ENCODE data around the gene NPRL2. TPM values are rescaled to one million over a fixed set of nuclear protein-coding genes. Genes with fewer than 3 reads are reported as not detected.

Gene NPRL2
- total and polyA plus RNA-seq, 9 of the 15 experiments (the other 6 are each of a cell fraction or from before 2014, with no cell fraction given) = 17.4 to 40.4 (median 24.4) TPM

DNA sequence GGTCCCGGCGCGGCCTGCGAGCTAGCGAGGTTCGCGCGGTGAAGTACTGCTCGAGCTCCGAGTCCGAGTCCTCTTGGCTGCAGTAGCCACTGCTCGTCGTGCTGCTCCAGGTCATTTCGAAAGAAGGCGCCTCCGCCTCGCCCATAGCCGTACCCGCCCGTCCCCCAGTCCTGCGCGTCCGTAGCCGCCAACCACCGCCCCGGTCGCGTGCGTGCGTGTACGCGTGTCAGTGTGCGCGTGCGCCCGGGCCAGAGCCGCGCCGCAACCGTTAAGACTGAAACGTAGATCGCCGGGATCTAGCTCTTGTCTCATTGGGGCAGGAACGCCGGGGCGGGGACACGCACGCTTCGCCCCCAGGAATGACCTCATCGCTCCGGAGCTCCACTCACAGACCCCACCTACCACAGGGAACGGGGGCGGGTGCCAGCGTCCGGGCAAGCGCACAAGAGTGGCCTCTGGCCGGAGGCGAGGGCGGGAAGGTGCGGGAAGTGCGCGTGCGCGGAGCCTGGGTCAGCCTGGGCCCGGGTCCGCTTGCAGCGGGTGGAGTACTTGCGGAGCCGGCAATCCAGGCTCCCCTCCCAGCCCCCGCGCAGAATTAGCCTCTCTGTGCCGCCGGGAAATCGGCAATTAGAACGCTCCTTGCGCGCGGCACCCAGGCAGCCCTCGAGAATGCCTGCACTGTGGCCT, 13.3 kb downstream of the NPRL2 start (continued):
- TF ChIP-seq, protein P1, sequence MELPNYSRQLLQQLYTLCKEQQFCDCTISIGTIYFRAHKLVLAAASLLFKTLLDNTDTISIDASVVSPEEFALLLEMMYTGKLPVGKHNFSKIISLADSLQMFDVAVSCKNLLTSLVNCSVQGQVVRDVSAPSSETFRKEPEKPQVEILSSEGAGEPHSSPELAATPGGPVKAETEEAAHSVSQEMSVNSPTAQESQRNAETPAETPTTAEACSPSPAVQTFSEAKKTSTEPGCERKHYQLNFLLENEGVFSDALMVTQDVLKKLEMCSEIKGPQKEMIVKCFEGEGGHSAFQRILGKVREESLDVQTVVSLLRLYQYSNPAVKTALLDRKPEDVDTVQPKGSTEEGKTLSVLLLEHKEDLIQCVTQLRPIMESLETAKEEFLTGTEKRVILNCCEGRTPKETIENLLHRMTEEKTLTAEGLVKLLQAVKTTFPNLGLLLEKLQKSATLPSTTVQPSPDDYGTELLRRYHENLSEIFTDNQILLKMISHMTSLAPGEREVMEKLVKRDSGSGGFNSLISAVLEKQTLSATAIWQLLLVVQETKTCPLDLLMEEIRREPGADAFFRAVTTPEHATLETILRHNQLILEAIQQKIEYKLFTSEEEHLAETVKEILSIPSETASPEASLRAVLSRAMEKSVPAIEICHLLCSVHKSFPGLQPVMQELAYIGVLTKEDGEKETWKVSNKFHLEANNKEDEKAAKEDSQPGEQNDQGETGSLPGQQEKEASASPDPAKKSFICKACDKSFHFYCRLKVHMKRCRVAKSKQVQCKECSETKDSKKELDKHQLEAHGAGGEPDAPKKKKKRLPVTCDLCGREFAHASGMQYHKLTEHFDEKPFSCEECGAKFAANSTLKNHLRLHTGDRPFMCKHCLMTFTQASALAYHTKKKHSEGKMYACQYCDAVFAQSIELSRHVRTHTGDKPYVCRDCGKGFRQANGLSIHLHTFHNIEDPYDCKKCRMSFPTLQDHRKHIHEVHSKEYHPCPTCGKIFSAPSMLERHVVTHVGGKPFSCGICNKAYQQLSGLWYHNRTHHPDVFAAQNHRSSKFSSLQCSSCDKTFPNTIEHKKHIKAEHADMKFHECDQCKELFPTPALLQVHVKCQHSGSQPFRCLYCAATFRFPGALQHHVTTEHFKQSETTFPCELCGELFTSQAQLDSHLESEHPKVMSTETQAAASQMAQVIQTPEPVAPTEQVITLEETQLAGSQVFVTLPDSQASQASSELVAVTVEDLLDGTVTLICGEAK (IDR thresholded peaks at IDR 0.05) = no peak
- TF ChIP-seq, protein P1 (CRISPR knock-in tag; IDR thresholded peaks at IDR 0.05) = no peak
- no peak for TF ChIP-seq ZNF57 (CRISPR knock-in tag; IDR thresholded peaks at IDR 0.05)
- TF ChIP-seq ZNF583 (CRISPR knock-in tag; IDR thresholded peaks at IDR 0.05) = no peak
- no peak for TF ChIP-seq CBX5 (IDR thresholded peaks at IDR 0.05; ENCODE audit: borderline replicate concordance, low read depth)
- TF ChIP-seq, protein P2, sequence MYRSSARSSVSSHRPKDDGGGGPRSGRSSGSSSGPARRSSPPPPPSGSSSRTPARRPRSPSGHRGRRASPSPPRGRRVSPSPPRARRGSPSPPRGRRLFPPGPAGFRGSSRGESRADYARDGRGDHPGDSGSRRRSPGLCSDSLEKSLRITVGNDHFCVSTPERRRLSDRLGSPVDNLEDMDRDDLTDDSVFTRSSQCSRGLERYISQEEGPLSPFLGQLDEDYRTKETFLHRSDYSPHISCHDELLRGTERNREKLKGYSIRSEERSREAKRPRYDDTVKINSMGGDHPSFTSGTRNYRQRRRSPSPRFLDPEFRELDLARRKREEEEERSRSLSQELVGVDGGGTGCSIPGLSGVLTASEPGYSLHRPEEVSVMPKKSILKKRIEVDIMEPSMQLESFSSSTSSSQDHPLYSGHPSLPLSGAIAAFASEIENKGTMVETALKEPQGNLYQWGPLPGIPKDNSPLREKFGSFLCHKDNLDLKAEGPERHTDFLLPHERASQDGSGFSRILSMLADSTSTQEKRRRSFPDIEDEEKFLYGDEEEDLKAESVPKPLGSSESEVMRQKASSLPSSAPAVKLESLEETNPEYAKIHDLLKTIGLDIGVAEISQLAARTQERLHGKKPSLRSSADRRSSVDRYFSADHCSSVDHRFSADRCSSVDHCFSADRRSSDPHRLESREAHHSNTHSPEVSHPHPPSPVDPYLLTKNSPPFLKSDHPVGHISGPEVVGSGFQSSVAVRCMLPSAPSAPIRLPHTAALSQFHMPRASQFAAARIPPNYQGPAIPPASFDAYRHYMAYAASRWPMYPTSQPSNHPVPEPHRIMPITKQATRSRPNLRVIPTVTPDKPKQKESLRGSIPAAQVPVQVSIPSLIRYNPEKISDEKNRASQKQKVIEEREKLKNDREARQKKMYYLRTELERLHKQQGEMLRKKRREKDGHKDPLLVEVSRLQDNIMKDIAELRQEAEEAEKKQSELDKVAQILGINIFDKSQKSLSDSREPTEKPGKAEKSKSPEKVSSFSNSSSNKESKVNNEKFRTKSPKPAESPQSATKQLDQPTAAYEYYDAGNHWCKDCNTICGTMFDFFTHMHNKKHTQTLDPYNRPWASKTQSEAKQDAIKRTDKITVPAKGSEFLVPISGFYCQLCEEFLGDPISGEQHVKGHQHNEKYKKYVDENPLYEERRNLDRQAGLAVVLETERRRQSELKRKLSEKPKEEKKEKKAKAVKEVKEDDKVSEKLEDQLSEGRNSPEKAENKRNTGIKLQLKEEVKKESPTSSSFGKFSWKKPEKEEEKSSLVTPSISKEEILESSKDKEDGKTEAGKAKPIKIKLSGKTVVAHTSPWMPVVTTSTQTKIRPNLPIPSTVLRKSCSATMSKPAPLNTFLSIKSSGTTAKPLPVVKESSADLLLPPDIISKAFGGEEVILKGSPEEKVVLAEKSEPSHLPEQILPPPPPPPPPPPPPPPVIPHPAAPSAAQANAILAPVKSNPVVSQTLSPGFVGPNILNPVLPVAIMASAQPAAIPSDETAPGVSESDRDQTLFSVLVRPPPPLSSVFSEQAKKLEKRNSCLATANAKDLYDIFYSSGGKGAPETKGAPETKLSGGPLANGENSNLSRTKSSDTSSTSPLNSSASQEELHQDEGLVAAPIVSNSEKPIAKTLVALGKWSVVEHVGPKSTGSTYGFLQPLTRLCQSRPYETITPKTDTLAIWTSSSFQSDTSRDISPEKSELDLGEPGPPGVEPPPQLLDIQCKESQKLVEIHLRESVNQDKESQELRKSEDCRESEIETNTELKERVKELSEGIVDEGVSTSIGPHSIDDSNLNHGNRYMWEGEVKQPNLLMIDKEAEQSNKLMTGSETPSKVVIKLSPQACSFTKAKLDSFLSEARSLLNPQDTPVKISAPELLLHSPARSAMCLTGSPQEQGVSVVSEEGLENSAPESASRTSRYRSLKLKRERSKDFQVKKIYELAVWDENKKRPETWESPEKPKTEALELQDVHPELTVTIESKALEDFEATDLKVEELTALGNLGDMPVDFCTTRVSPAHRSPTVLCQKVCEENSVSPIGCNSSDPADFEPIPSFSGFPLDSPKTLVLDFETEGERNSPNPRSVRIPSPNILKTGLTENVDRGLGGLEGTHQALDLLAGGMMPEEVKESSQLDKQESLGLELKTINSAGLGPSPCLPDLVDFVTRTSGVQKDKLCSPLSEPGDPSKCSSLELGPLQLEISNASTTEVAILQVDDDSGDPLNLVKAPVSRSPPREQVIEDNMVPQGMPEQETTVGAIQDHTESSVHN (IDR thresholded peaks at IDR 0.05; ENCODE audit: borderline replicate concordance in 1 of 2, low read depth in 1 of 2) = no peak
- TF ChIP-seq, protein P3, sequence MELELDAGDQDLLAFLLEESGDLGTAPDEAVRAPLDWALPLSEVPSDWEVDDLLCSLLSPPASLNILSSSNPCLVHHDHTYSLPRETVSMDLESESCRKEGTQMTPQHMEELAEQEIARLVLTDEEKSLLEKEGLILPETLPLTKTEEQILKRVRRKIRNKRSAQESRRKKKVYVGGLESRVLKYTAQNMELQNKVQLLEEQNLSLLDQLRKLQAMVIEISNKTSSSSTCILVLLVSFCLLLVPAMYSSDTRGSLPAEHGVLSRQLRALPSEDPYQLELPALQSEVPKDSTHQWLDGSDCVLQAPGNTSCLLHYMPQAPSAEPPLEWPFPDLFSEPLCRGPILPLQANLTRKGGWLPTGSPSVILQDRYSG (tag; conservative IDR thresholded peaks at IDR 0.05; ENCODE audit: low read depth) = no peak

Data from K562 (cell line).